Mesendoderm (in vitro differentiated cells): Measurements from ENCODE around the gene UVSSA.

Source experiments
- DNase-seq: peaks from one replicate; pipeline ENCODE4 v3.0.0; 2013
- H2AK5ac ChIP-seq: 2 replicates; pipeline ENCODE4 v1.6.1; 2013; ENCODE audit warnings: low read length, inconsistent platforms
- H2BK120ac ChIP-seq: 2 replicates; pipeline ENCODE4 v1.6.1; 2013; ENCODE audit warnings: low read depth, mild to moderate bottlenecking, low read length, moderate library complexity, mixed read lengths
- H2BK15ac ChIP-seq: replicated peaks from 2 replicates; pipeline ENCODE4 v1.6.1; 2013; ENCODE audit warnings: low read depth, mild to moderate bottlenecking, moderate library complexity
- H2BK5ac ChIP-seq: 2 replicates; pipeline ENCODE4 v1.6.1; 2013; ENCODE audit warnings: low read length, inconsistent platforms
- H3K18ac ChIP-seq: 2 replicates; pipeline ENCODE4 v1.6.1; 2013; ENCODE audit warnings: mild to moderate bottlenecking, low read length, mixed read lengths
- H3K23ac ChIP-seq: one replicate; pipeline ENCODE4 v1.6.1; 2013; ENCODE audit warnings: low read length
- H3K27ac ChIP-seq: 2 replicates; pipeline ENCODE4 v1.5.1; 2013; ENCODE audit warnings: low read depth, mild to moderate bottlenecking, inconsistent platforms, low read length, moderate library complexity
- H3K27me3 ChIP-seq: 2 replicates; pipeline ENCODE4 v1.6.1; 2013; ENCODE audit warnings: low read length, control low read depth, mild to moderate bottlenecking, inconsistent platforms; ENCODE audit not compliant: insufficient read depth, poor library complexity
- H3K36me3 ChIP-seq: 2 replicates; pipeline ENCODE4 v1.6.1; 2013; ENCODE audit warnings: low read length, inconsistent platforms; ENCODE audit not compliant: control insufficient read depth, insufficient read depth
- H3K4ac ChIP-seq: one replicate; pipeline ENCODE4 v1.6.1; 2013; ENCODE audit warnings: low read depth, mild to moderate bottlenecking, low read length, moderate library complexity
- H3K4me1 ChIP-seq: 2 replicates; pipeline ENCODE4 v1.6.1; 2013; ENCODE audit warnings: low read depth, low read length, inconsistent platforms; ENCODE audit not compliant: control insufficient read depth
- H3K4me2 ChIP-seq: 2 replicates; pipeline ENCODE4 v1.6.1; 2013; ENCODE audit warnings: low read length
- H3K4me3 ChIP-seq: 2 replicates; pipeline ENCODE4 v1.5.1; 2013; ENCODE audit warnings: mild to moderate bottlenecking, low read length
- H3K56ac ChIP-seq: one replicate; pipeline ENCODE4 v1.6.1; 2013; ENCODE audit warnings: low read length
- H3K79me1 ChIP-seq: 2 replicates; pipeline ENCODE4 v1.6.1; 2013; ENCODE audit warnings: low read length, inconsistent platforms
- H3K79me2 ChIP-seq: 2 replicates; pipeline ENCODE4 v1.6.1; 2013; ENCODE audit warnings: mild to moderate bottlenecking, low read length; ENCODE audit not compliant: control insufficient read depth, insufficient read depth
- H3K9ac ChIP-seq: 2 replicates; pipeline ENCODE4 v1.6.1; 2013; ENCODE audit warnings: low read length, inconsistent platforms
- H4K5ac ChIP-seq: one replicate; pipeline ENCODE4 v1.6.1; 2013; ENCODE audit warnings: low read length
- H4K8ac ChIP-seq: one replicate; pipeline ENCODE4 v1.6.1; 2013; ENCODE audit warnings: low read depth, mild to moderate bottlenecking, control low read depth, low read length, moderate library complexity
- WGBS: extraction: QIAGEN DNeasy Blood & Tissue Kit; methylation state at CpG from one replicate; pipeline ENCODE4 v1.1.7; 2013; ENCODE audit warnings: low lambda C conversion rate, missing lambda C conversion rate; ENCODE audit not compliant: insufficient coverage; ENCODE audit errors: extremely low coverage; 5-methylcytosine and 5-hydroxymethylcytosine counted together

Gene UVSSA

GRCh38 chr4:1316537-1317168, 30.4 kb upstream of the UVSSA start:
- no peak for DNase-seq
- H2BK15ac ChIP-seq = no peak overlapping the region
- H3K23ac ChIP-seq = no peak overlapping the region
- H3K9ac ChIP-seq = no peak overlapping the region
- no CpG with 5 or more reads among the region's 16 CpGs for WGBS
- H3K79me1 ChIP-seq = peaks cover 10% of the 10 kb centered on the region
- no peak overlapping the region for H2BK5ac ChIP-seq
- H3K27ac ChIP-seq = no peak overlapping the region
- H3K4me2 ChIP-seq = no peak overlapping the region
- H3K4me3 ChIP-seq = no peak overlapping the region
- H4K8ac ChIP-seq = no peak overlapping the region
- H3K4ac ChIP-seq = no peak overlapping the region
- no peaks in the 10 kb centered on the region for H3K4me1 ChIP-seq
- H3K27me3 ChIP-seq = no peaks in the 10 kb centered on the region
- H3K79me2 ChIP-seq = peaks cover 5% of the 10 kb centered on the region
- no peak overlapping the region for H4K5ac ChIP-seq
- H2AK5ac ChIP-seq = no peak overlapping the region
- peaks cover 7% of the 10 kb centered on the region for H3K36me3 ChIP-seq
- no peak overlapping the region for H2BK120ac ChIP-seq
- H3K18ac ChIP-seq = no peak overlapping the region
- H3K56ac ChIP-seq = no peak overlapping the region

DNA sequence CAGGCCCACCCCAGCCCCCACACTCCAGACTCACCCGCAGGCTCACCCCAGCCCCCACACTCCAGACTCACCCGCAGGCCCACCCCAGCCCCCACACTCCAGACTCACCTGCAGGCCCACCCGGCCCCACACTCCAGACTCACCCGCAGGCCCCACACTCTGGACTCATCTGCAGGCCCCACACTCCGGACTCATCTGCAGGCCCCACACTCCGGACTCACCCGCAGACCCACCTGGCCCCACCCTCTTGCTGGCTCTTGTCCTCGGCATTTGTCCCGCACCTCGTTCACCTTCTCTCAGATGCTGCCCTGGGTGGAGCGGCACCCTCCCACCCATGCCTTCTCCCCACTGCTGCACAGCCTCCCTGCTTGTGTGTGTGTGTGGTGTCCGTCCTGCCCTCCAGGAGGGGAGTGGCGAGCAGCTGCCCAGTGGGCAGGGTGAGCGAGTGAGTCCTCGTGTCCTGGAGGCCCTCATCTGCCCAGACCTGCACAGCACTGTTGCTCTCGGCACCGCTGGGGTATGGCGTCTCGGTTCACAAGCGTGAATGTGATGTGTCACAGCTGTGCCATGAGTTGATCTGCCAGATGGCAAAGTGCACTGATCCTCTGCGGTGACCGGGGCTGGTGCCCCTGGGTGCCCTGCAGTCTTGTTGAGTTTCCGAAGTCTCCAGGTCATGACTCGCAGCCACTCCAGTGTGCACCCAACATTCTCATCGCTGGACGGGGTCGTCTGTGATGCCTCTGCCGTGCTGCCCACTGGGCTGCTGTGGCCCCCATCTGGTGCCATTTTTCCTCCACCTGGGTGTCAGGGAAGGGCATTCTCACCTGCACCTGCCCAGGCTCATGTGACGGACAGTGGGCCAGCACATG, 29.6 kb upstream of the UVSSA start:
- DNase-seq = no peak
- Histone ChIP-seq H3K4me3 (no peak overlapping the region), H4K8ac (no peak overlapping the region), H3K9ac (no peak overlapping the region), H3K27me3 (no peaks in the 10 kb centered on the region), H3K4me2 (no peak overlapping the region), H2BK15ac (no peak overlapping the region), H3K27ac (no peak overlapping the region), H2BK120ac (no peak overlapping the region), H2AK5ac (no peak overlapping the region), H3K36me3 (peaks cover 7% of the 10 kb centered on the region), H3K4ac (no peak overlapping the region), H3K56ac (no peak overlapping the region), H2BK5ac (no peak overlapping the region), H3K18ac (no peak overlapping the region), H4K5ac (no peak overlapping the region), H3K4me1 (no peaks in the 10 kb centered on the region), H3K23ac (no peak overlapping the region), H3K79me2 (peaks cover 2% of the 10 kb centered on the region), H3K79me1 (peaks cover 9% of the 10 kb centered on the region)
- WGBS = no CpG with 5 or more reads among the region's 29 CpGs

- Histone ChIP-seq H3K4ac (no peak overlapping the region), H4K5ac (no peak overlapping the region), H3K4me1 (no peaks in the 10 kb centered on the region), H3K9ac (no peak overlapping the region), H3K23ac (no peak overlapping the region), H3K79me2 (no peaks in the 10 kb centered on the region), H2BK5ac (no peak overlapping the region), H3K4me2 (no peak overlapping the region), H3K4me3 (no peak overlapping the region), H3K56ac (no peak overlapping the region), H2BK15ac (no peak overlapping the region), H3K27me3 (no peaks in the 10 kb centered on the region), H4K8ac (no peak overlapping the region), H2AK5ac (no peak overlapping the region), H3K36me3 (peaks cover 4% of the 10 kb centered on the region), H2BK120ac (no peak overlapping the region), H3K79me1 (peaks cover 6% of the 10 kb centered on the region), H3K27ac (no peak overlapping the region), H3K18ac (no peak overlapping the region)
- no peak for DNase-seq
- WGBS = no CpG with 5 or more reads among the region's 13 CpGs
Observed at GRCh38 chr4:1318046-1318375, 29.0 kb upstream of the UVSSA start.

DNA sequence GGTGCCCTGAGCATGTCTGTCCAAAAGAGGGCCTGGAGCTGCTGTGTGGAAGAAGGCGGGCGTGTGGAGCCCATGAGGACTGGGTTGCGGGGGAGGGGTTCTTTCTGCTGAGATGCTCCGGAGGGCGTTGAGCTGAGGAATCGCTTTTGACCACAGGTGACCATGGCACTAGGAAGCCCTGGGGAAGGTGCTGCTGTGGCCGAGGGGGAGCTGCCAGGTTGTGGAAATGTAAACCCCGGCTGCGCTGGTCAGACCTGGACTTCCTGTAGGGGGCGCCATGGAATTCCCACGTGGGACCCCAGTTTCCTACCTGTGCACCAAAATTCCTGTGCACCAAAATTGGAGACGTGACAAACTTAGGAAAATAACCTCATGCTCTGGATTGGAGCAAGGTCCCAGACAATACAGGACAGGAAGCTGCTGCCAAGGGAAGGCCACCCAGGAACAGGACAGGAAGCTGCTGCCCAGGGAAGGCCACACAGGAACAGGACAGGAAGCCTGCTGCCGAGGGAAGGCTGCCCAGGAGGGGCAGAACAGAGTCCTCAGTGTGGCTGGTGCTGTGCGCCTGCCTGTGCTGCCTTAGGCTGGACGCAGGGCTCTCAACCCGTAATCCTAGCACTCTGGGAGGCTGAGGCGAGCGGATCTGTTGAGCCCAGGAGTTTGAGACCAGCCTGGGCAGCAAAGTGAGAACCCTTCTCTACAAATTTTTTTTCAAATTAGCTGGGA, 28.4 kb upstream of the UVSSA start:
- H3K27me3 ChIP-seq = no peaks in the 10 kb centered on the region
- H3K56ac ChIP-seq = no peak overlapping the region
- H3K79me2 ChIP-seq = no peaks in the 10 kb centered on the region
- no peak overlapping the region for H3K27ac ChIP-seq
- H3K9ac ChIP-seq = no peak overlapping the region
- H2BK15ac ChIP-seq = no peak overlapping the region
- H4K5ac ChIP-seq = no peak overlapping the region
- WGBS = no CpG with 5 or more reads among the region's 18 CpGs
- no peak overlapping the region for H2BK120ac ChIP-seq
- no peak overlapping the region for H3K4me2 ChIP-seq
- no peak overlapping the region for H4K8ac ChIP-seq
- H3K4ac ChIP-seq = no peak overlapping the region
- no peak overlapping the region for H2BK5ac ChIP-seq
- H3K18ac ChIP-seq = no peak overlapping the region
- DNase-seq = no peak
- H3K36me3 ChIP-seq = peaks cover 4% of the 10 kb centered on the region
- no peak overlapping the region for H2AK5ac ChIP-seq
- no peak overlapping the region for H3K23ac ChIP-seq
- H3K4me1 ChIP-seq = no peaks in the 10 kb centered on the region
- no peak overlapping the region for H3K4me3 ChIP-seq
- H3K79me1 ChIP-seq = peaks cover 6% of the 10 kb centered on the region

DNA sequence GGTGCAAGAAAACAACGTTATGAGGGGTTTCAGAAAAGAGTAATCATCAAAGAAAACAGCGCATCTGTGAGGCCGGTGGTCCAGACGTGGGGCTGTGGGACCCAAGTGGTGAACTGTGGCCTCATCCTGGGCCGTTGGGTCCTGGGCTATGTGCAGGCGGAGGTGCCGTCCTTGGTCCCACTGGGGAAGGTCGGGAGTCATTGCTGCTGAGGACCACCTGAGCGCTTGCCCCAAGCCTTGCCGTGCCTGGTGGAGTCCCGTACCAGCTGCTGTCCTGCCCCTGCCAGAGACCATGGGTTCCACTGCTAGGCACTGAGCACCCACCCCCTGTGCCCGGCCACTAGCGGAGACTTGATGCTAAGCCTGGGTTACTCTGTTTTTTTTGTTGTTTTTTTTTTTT, 25.5 kb upstream of the UVSSA start:
- H3K79me1 ChIP-seq = peaks cover 6% of the 10 kb centered on the region
- no CpG with 5 or more reads among the region's 13 CpGs for WGBS
- H3K36me3 ChIP-seq = peaks cover 4% of the 10 kb centered on the region
- no peaks in the 10 kb centered on the region for H3K27me3 ChIP-seq
- no peaks in the 10 kb centered on the region for H3K4me1 ChIP-seq
- no peak overlapping the region for H3K4ac ChIP-seq
- H3K18ac ChIP-seq = no peak overlapping the region
- no peak overlapping the region for H3K4me2 ChIP-seq
- H2BK15ac ChIP-seq = no peak overlapping the region
- no peak overlapping the region for H2AK5ac ChIP-seq
- H3K56ac ChIP-seq = no peak overlapping the region
- no peak overlapping the region for H2BK5ac ChIP-seq
- DNase-seq = no peak
- no peak overlapping the region for H2BK120ac ChIP-seq
- no peak overlapping the region for H3K4me3 ChIP-seq
- H3K79me2 ChIP-seq = no peaks in the 10 kb centered on the region
- no peak overlapping the region for H4K8ac ChIP-seq
- no peak overlapping the region for H4K5ac ChIP-seq
- H3K23ac ChIP-seq = no peak overlapping the region
- H3K27ac ChIP-seq = no peak overlapping the region
- no peak overlapping the region for H3K9ac ChIP-seq
